Neuron (in vitro differentiated cells): ENCODE data around the gene ASTN1.

ENCODE experiments used
- H2AFZ ChIP-seq: one replicate; pipeline ENCODE4 v1.6.1; 2013; ENCODE audit warnings: low read depth, mild to moderate bottlenecking, inconsistent platforms, low read length, moderate library complexity
- H3K27me3 ChIP-seq: one replicate; pipeline ENCODE4 v1.6.1; 2013; ENCODE audit warnings: low read length; ENCODE audit not compliant: insufficient read depth
- H3K36me3 ChIP-seq: one replicate; pipeline ENCODE4 v1.6.1; 2013; ENCODE audit warnings: low read length; ENCODE audit not compliant: insufficient read depth
- H3K4me1 ChIP-seq: one replicate; pipeline ENCODE4 v1.6.1; 2013; ENCODE audit warnings: low read length; ENCODE audit not compliant: insufficient read depth
- H3K4me3 ChIP-seq: 2 replicates; pipeline ENCODE4 v1.5.1; 2013; ENCODE audit warnings: mild to moderate bottlenecking, low read length, moderate library complexity
- H3K9me3 ChIP-seq: one replicate; pipeline ENCODE4 v1.6.1; 2013; ENCODE audit warnings: low read length

The ASTN1 gene

GRCh38 chr1:177002891-177003290 lies 161.6 kb downstream of the ASTN1 start:
- no peak overlapping the region for H3K4me3 ChIP-seq
- H3K4me1 ChIP-seq, result no peaks in the 10 kb centered on the region
- H3K36me3 ChIP-seq, result no peaks in the 10 kb centered on the region

GRCh38 chr1:177001556-177001955 lies 163.0 kb downstream of the ASTN1 start:
- Histone ChIP-seq H3K9me3 (no peaks in the 10 kb centered on the region), H3K36me3 (no peaks in the 10 kb centered on the region), H3K27me3 (no peaks in the 10 kb centered on the region), H3K4me1 (no peaks in the 10 kb centered on the region), H2AFZ (no peak overlapping the region), H3K4me3 (no peak overlapping the region)

More at GRCh38 chr1:177002891-177003290, 161.6 kb downstream of the ASTN1 start:
- H3K27me3 ChIP-seq, result no peaks in the 10 kb centered on the region
- H3K9me3 ChIP-seq, result no peaks in the 10 kb centered on the region
- no peak overlapping the region for H2AFZ ChIP-seq

GRCh38 chr1:176998183-176998795 lies 166.2 kb downstream of the ASTN1 start:
- no peak overlapping the region for H2AFZ ChIP-seq
- no peaks in the 10 kb centered on the region for H3K9me3 ChIP-seq
- no peaks in the 10 kb centered on the region for H3K27me3 ChIP-seq
- H3K4me3 ChIP-seq, result no peak overlapping the region
- H3K4me1 ChIP-seq, result no peaks in the 10 kb centered on the region
- H3K36me3 ChIP-seq, result no peaks in the 10 kb centered on the region

- Histone ChIP-seq H3K4me3 (no peak overlapping the region), H3K27me3 (no peaks in the 10 kb centered on the region), H3K9me3 (no peaks in the 10 kb centered on the region), H3K36me3 (no peaks in the 10 kb centered on the region), H3K4me1 (no peaks in the 10 kb centered on the region), H2AFZ (no peak overlapping the region)
Observed at GRCh38 chr1:176996456-176997090, 167.9 kb downstream of the ASTN1 start.

GRCh38 chr1:176994931-176995596 lies 169.4 kb downstream of the ASTN1 start:
- no peak overlapping the region for H2AFZ ChIP-seq
- no peaks in the 10 kb centered on the region for H3K4me1 ChIP-seq
- no peak overlapping the region for H3K4me3 ChIP-seq
- H3K36me3 ChIP-seq, result no peaks in the 10 kb centered on the region
- no peaks in the 10 kb centered on the region for H3K9me3 ChIP-seq
- H3K27me3 ChIP-seq, result no peaks in the 10 kb centered on the region

GRCh38 chr1:176993587-176993986 lies 170.9 kb downstream of the ASTN1 start:
- Histone ChIP-seq H2AFZ (no peak overlapping the region), H3K4me1 (no peaks in the 10 kb centered on the region), H3K27me3 (no peaks in the 10 kb centered on the region), H3K36me3 (no peaks in the 10 kb centered on the region), H3K9me3 (no peaks in the 10 kb centered on the region), H3K4me3 (no peak overlapping the region)

GRCh38 chr1:176989754-176990153 lies 174.8 kb downstream of the ASTN1 start:
- Histone ChIP-seq H3K4me3 (no peak overlapping the region), H3K9me3 (no peaks in the 10 kb centered on the region), H3K4me1 (no peaks in the 10 kb centered on the region), H3K27me3 (no peaks in the 10 kb centered on the region), H3K36me3 (no peaks in the 10 kb centered on the region), H2AFZ (no peak overlapping the region)

- H3K27me3 ChIP-seq, result no peaks in the 10 kb centered on the region
- no peak overlapping the region for H2AFZ ChIP-seq
- no peaks in the 10 kb centered on the region for H3K36me3 ChIP-seq
- H3K4me1 ChIP-seq, result peaks cover 4% of the 10 kb centered on the region
- no peaks in the 10 kb centered on the region for H3K9me3 ChIP-seq
- H3K4me3 ChIP-seq, result no peak overlapping the region
Observed at GRCh38 chr1:176989023-176989422, 175.5 kb downstream of the ASTN1 start.

- Histone ChIP-seq H3K9me3 (no peaks in the 10 kb centered on the region), H2AFZ (no peak overlapping the region), H3K27me3 (no peaks in the 10 kb centered on the region), H3K4me1 (peaks cover 10% of the 10 kb centered on the region), H3K4me3 (no peak overlapping the region), H3K36me3 (no peaks in the 10 kb centered on the region)
Observed at GRCh38 chr1:176987016-176987415, 177.5 kb downstream of the ASTN1 start.

- Histone ChIP-seq H3K9me3 (no peaks in the 10 kb centered on the region), H3K36me3 (no peaks in the 10 kb centered on the region), H3K27me3 (no peaks in the 10 kb centered on the region), H2AFZ (no peak overlapping the region), H3K4me3 (no peak overlapping the region), H3K4me1 (peaks cover 10% of the 10 kb centered on the region)
Observed at GRCh38 chr1:176983731-176984130, 180.8 kb downstream of the ASTN1 start.

- H3K9me3 ChIP-seq, result no peaks in the 10 kb centered on the region
- no peak overlapping the region for H3K4me3 ChIP-seq
- no peaks in the 10 kb centered on the region for H3K36me3 ChIP-seq
- no peaks in the 10 kb centered on the region for H3K27me3 ChIP-seq
- H3K4me1 ChIP-seq, result no peaks in the 10 kb centered on the region
- no peak overlapping the region for H2AFZ ChIP-seq
Observed at GRCh38 chr1:176976771-176977170, 187.7 kb downstream of the ASTN1 start.

- H2AFZ ChIP-seq, result no peak overlapping the region
- H3K9me3 ChIP-seq, result no peaks in the 10 kb centered on the region
- H3K36me3 ChIP-seq, result no peaks in the 10 kb centered on the region
- H3K4me1 ChIP-seq, result no peaks in the 10 kb centered on the region
- H3K27me3 ChIP-seq, result no peaks in the 10 kb centered on the region
- H3K4me3 ChIP-seq, result no peak overlapping the region
Observed at GRCh38 chr1:176976225-176976624, 188.3 kb downstream of the ASTN1 start.

GRCh38 chr1:176964687-176965086 lies 199.8 kb downstream of the ASTN1 start:
- Histone ChIP-seq H3K36me3 (no peaks in the 10 kb centered on the region), H3K27me3 (no peaks in the 10 kb centered on the region), H3K4me3 (no peak overlapping the region), H3K4me1 (no peaks in the 10 kb centered on the region), H2AFZ (no peak overlapping the region), H3K9me3 (no peaks in the 10 kb centered on the region)
